ENCODE results near the gene FERMT1.

DNA sequence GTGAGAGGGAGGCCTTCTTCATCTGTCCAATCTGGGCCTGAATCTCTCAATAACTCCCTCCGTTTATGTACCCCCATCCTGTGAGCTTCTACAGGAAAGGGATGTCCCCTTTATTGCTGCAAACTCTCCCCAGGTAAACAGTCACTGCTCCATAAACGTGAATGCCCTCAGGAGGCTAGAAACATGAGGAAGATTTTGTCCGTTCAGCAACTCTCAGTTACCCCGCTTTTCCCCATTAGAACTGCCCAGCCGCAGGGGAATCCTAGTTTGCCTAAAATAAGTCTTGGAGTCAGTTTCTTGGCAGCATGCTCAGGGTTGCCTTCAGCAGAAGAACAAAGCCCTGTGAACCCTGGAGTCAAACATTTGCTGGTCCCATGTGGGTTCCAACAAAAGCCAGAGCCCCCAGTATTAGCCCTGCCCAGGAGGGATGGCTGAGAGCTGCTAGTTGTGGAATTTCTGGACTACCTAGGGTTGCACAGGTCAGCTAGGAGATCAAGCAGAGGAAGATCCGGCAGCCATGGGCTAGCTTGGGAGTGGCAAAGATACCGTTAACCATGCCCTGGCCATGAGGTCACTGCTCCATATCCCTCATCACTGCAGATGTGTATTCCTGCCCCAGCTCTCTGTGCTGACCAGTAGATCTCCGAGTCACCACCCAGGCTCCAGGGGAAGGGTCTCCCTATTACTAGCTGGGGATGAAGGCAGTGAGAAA is 69.6 kb downstream of the FERMT1 start:
- TF ChIP-seq POLR2A (IDR thresholded peaks at IDR 0.05; ENCODE audit: low read length) (no peak), GATA1 (IDR thresholded peaks at IDR 0.05; ENCODE audit: low read depth, low read length) (no peak)

Measured in erythroblast (primary cell).